Loucy (cell line): ENCODE measurements around the gene COL13A1.

ENCODE experiments used
- CTCF ChIP-seq: fragments of 200-600 bp; sonication (generic); conservative IDR thresholded peaks from 2 replicates; pipeline ENCODE4 v1.5.1; 2014; ENCODE audit warnings: mild to moderate bottlenecking, antibody characterized with exemption, low read length
- EZH2phosphoT487 ChIP-seq: fragments of 200-600 bp; IDR thresholded peaks from 2 replicates; pipeline ENCODE4 v1.6.1; 2018; ENCODE audit warnings: antibody characterized with exemption, mild to moderate bottlenecking, moderate library complexity, borderline replicate concordance

- TF ChIP-seq CTCF (no peak), EZH2phosphoT487 (no peak)
These were observed 8.4 kb downstream of the COL13A1 start for GRCh38 chr10:69810097-69810496.
